ENCODE measurements around the gene STARD7.

DNA sequence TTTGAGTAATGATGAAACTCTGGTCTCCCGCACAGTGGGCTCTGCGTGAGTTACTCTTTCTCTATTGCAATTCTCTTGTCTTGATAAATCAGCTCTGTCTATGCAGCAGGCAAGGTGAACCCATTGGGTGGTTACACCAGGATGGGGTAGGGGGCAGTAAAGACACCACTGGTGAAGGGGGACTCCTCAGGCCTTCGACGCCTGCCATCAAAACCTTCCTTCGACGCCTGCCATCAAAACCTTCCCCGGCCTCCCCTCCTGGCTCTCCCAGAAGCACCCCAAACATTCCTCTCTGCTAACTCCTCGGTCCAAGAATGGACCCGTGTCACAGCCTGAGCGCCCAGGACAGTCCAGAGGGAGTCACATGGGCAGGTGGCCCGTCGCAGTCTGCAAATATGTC lies 4.8 kb upstream of the STARD7 start:
- TF ChIP-seq, protein P1, sequence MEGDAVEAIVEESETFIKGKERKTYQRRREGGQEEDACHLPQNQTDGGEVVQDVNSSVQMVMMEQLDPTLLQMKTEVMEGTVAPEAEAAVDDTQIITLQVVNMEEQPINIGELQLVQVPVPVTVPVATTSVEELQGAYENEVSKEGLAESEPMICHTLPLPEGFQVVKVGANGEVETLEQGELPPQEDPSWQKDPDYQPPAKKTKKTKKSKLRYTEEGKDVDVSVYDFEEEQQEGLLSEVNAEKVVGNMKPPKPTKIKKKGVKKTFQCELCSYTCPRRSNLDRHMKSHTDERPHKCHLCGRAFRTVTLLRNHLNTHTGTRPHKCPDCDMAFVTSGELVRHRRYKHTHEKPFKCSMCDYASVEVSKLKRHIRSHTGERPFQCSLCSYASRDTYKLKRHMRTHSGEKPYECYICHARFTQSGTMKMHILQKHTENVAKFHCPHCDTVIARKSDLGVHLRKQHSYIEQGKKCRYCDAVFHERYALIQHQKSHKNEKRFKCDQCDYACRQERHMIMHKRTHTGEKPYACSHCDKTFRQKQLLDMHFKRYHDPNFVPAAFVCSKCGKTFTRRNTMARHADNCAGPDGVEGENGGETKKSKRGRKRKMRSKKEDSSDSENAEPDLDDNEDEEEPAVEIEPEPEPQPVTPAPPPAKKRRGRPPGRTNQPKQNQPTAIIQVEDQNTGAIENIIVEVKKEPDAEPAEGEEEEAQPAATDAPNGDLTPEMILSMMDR (IDR thresholded peaks at IDR 0.05), result no peak
- no peak for TF ChIP-seq POLR2A (IDR thresholded peaks at IDR 0.05)

Data from right lobe of liver (tissue), 4 donors.